HL-60 (cell line): ENCODE measurements around the gene SPATA46.

ENCODE experiments used
- DNase-seq, 2 experiments: peaks; one replicate each; pipeline ENCODE4 v3.0.0-alpha.2; 2010 to 2020; ENCODE audit warnings: low read depth in 1 of 2, low spot score in 1 of 2
- H3K27ac ChIP-seq: fragments of 250-450 bp; sonication (Bioruptor Pico); replicated peaks from 2 replicates; pipeline ENCODE4 v1.5.1; 2020; ENCODE audit warnings: mild to moderate bottlenecking, moderate library complexity
- H3K27me3 ChIP-seq: fragments of 250-450 bp; sonication (Bioruptor Pico); 2 replicates; pipeline ENCODE4 v1.5.1; 2021; ENCODE audit warnings: mild to moderate bottlenecking, moderate library complexity; ENCODE audit not compliant: insufficient read depth, poor library complexity, severe bottlenecking
- H3K4me3 ChIP-seq: replicated peaks from 2 replicates; pipeline ENCODE4 v1.5.1; 2011; ENCODE audit warnings: mild to moderate bottlenecking, control low read depth, low read length; ENCODE audit not compliant: insufficient read depth
- CTCF ChIP-seq: IDR thresholded peaks from one replicate; pipeline ENCODE4 v1.5.1; 2011; ENCODE audit warnings: low read length, control low read depth, inconsistent platforms; ENCODE audit not compliant: insufficient read depth
- GABPA ChIP-seq: IDR thresholded peaks from 2 replicates; pipeline ENCODE4 v1.6.1; 2012; ENCODE audit warnings: low read depth
- POLR2AphosphoS5 ChIP-seq: IDR thresholded peaks from 2 replicates; pipeline ENCODE4 v1.6.1; 2012; ENCODE audit warnings: low read depth
- REST ChIP-seq: IDR thresholded peaks from 2 replicates; pipeline ENCODE4 v1.6.1; 2012; ENCODE audit warnings: low read depth; ENCODE audit not compliant: insufficient replicate concordance
- SPI1 ChIP-seq: IDR thresholded peaks from 2 replicates; pipeline ENCODE4 v1.6.1; 2012; ENCODE audit warnings: low read depth, mild to moderate bottlenecking, borderline replicate concordance

The SPATA46 gene

DNA sequence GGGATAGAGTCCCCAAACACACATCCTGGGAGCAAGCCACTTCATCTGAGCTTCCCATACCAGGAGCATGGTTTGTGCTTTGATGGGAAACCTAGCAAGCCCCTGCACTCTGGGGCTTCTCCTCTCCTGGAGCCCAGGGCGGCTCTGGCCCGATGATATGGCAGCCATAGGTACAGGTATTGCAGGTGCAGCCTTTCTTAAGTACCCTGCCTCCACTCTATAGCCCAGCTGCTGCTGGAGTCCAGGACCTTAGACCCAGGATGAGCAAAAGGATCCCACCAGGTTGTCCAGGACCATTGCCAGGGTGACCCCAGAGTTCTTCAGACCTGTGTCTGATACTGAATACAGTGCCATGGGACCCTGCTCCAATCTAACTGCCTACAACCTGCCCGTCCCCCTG is 9.0 kb upstream of the SPATA46 start:
- TF ChIP-seq GABPA, result no peak
- no peak for TF ChIP-seq CTCF
- TF ChIP-seq POLR2AphosphoS5, result no peak
- no peak for TF ChIP-seq REST
- TF ChIP-seq SPI1, result no peak
- H3K27me3 ChIP-seq, result no peaks in the 10 kb centered on the region

GRCh38 chr1:162385280-162385623 is 8.6 kb upstream of the SPATA46 start:
- no peak for DNase-seq
- no peak overlapping the region for H3K27ac ChIP-seq

More for the DNA sequence above, 9.0 kb upstream of the SPATA46 start:
- H3K27ac ChIP-seq, result no peak overlapping the region
- no peak for DNase-seq
- no peak overlapping the region for H3K4me3 ChIP-seq

More at GRCh38 chr1:162385280-162385623, 8.6 kb upstream of the SPATA46 start:
- H3K27me3 ChIP-seq, result no peaks in the 10 kb centered on the region
- TF ChIP-seq REST (no peak), SPI1 (no peak), GABPA (no peak), POLR2AphosphoS5 (no peak), CTCF (no peak)
- no peak overlapping the region for H3K4me3 ChIP-seq
